HG02938 (cell line): ENCODE results near the gene ANKRD18A.
"Not testable (repeated sequence)": the region's sequence is repeated elsewhere in the genome, so short reads cannot be mapped to it uniquely, and the experiment has no call there.

Source experiments
- ATAC-seq: cut with Tn5 transposase; IDR thresholded peaks from one replicate; pipeline ENCODE4 v1.9.1; 2021; ENCODE audit warnings: mild to moderate bottlenecking, moderate library complexity; ENCODE audit not compliant: unreplicated experiment

Gene ANKRD18A

GRCh38 chr9:38629511-38629910 lies 9.1 kb upstream of the ANKRD18A start:
- no peak for ATAC-seq

GRCh38 chr9:38626006-38626405 lies 5.6 kb upstream of the ANKRD18A start:
- ATAC-seq: no peak

GRCh38 chr9:38622951-38623350 lies 2.6 kb upstream of the ANKRD18A start:
- ATAC-seq: no peak

GRCh38 chr9:38622288-38622674 lies 1.9 kb upstream of the ANKRD18A start:
- ATAC-seq: no peak

- no peak for ATAC-seq
Observed at GRCh38 chr9:38621434-38622287, 1.3 kb upstream of the ANKRD18A start.

- no peak for ATAC-seq
Observed at GRCh38 chr9:38619556-38620447, 594 bp downstream of the ANKRD18A start.

GRCh38 chr9:38598029-38598745 lies 22.2 kb downstream of the ANKRD18A start:
- ATAC-seq: not testable (repeated sequence)

- ATAC-seq: not testable (repeated sequence)
Observed at GRCh38 chr9:38595117-38595516, 25.3 kb downstream of the ANKRD18A start.

GRCh38 chr9:38591346-38592063 lies 28.9 kb downstream of the ANKRD18A start:
- ATAC-seq: not testable (repeated sequence)

GRCh38 chr9:38583765-38584164 lies 36.6 kb downstream of the ANKRD18A start:
- not testable (repeated sequence) for ATAC-seq

GRCh38 chr9:38580112-38580511 lies 40.3 kb downstream of the ANKRD18A start:
- ATAC-seq: not testable (repeated sequence)

- ATAC-seq: not testable (repeated sequence)
Observed at GRCh38 chr9:38576181-38576580, 44.2 kb downstream of the ANKRD18A start.

GRCh38 chr9:38566048-38566447 lies 54.3 kb downstream of the ANKRD18A start:
- not testable (repeated sequence) for ATAC-seq

- ATAC-seq: not testable (repeated sequence)
Observed at GRCh38 chr9:38565178-38565577, 55.2 kb downstream of the ANKRD18A start.

- not testable (repeated sequence) for ATAC-seq
Observed at GRCh38 chr9:38563911-38564310, 56.5 kb downstream of the ANKRD18A start.

- ATAC-seq: not testable (repeated sequence)
Observed at GRCh38 chr9:38561134-38561533, 59.3 kb downstream of the ANKRD18A start.

GRCh38 chr9:38559172-38559571 lies 61.2 kb downstream of the ANKRD18A start:
- not testable (repeated sequence) for ATAC-seq

- ATAC-seq: not testable (repeated sequence)
Observed at GRCh38 chr9:38557746-38558145, 62.6 kb downstream of the ANKRD18A start.

- not testable (repeated sequence) for ATAC-seq
Observed at GRCh38 chr9:38554966-38555365, 65.4 kb downstream of the ANKRD18A start.

- not testable (repeated sequence) for ATAC-seq
Observed at GRCh38 chr9:38553019-38553418, 67.4 kb downstream of the ANKRD18A start.
